NCI-H2081 (cell line): ENCODE results near the gene GBE1.
A peak's percentile ranks its signal among the peaks of the same experiment; 100 is the strongest.
"Not testable (repeated sequence)": the region's sequence is repeated elsewhere in the genome, so short reads cannot be mapped to it uniquely, and the experiment has no call there.

Experiments used
- DNase-seq, 2 experiments: peaks; one replicate each; lab custom pipeline; 2025; lab: John Stamatoyannopoulos, UW

Gene GBE1

DNA sequence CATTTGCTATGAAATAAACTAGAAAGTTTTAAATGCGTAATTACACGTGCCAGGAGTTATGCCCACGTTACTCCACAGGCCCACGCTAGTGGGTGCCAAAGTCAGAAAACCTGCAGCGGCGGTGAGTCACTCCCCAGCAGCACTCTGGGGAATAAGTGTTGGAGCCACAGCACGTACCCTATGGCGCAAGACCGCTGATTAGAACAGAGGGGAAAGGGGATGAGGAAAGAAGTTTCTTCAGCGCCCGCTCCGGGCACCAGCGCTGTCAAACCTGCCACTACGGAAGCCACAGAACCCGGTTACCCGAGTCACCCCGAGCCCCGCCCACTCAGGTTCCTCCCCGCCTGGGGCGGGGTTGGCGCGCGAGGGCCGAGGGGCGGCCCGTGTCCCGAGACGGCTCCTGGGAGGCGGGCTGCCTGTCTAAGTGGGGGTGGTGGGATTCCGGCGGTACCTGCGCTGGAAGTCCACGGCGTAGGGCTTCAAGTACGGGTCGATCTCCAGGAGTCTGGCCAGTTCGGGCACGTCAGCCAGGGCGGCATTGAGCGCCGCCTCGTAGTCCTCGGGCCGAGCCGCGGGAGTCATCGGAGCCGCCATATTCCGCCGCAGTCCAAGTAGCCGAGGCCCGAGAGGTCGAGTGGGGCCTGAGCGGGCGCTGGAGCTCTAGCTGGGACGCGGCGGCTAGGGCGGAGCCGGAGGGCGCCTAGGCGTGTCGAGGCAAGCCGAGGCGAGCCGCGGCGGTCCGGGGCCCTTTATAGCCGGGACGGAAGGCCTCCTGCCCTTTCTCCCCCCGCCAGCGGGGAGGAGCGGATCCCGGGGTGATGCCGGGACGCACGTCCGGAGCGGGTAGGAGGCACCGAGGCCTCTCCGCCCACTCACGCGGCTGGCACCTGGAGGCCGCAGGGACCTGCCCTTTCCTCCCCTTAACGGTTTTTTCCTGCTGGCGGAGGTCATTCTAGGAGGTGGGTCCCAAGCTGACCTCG, at the start of gene GBE1:
TSS of gene GBE1 (minus strand) at position 722 of the 980 bp plus-strand sequence. CDS start at position 594, 128 bp downstream.
- peak; percentile 76 to 85 for DNase-seq

DNA sequence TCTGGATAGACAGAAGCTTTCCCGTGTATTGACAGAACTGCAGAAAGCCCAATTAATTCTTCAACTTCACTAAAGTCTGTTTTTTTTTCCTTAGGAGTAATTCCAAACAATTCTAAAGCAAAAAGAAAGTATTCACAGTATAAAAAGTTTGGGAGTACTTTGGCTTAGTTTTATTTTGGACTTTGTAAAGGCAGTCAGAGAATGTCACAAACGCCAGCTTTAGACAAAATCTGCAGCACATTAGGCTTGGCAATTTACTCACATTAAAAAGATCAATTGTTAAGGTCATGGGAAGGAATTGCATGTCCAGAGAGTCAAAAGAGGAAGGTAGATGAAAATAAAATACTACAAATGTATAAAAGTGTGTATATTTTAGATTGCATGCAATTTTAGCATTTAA, 47.5 kb upstream of the GBE1 start:
- no peak for DNase-seq

DNA sequence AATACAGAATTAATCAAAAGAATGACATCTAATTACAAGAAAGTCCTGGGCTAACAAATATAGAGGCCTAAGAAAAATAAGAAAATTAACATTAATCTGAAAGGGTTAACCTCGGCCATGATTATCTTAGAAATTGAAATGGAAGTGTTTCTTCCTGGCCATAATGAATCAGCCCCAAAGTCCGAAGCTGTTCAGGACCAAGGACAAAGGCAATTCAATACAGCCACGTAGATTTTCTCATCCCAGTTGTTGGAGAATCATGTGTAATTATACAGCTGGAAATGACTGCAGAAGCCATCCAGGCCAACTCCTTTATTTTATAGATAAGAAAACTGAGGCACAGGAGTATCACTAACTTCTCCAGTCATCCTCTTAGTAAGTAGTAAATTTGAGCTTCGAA, 38.0 kb upstream of the GBE1 start:
- no peak for DNase-seq

DNA sequence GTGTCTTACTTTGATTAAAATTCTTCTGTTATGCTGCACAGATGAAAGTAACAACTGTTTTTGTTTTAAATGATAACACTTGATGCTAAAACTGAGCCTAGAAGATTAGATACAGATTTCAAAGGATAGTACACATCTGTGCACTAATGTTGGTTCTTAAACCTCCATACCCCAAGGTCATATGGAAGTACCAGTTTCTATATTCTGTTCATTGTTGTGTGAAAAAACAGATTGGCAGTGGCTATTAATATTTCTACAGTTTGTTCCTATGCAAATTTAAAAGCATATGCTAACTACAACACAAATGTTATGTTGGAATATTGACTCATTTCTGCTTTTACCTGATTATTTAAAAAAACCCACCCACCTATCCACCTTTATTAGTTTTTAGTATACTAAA, 32.0 kb upstream of the GBE1 start:
- no peak for DNase-seq

DNA sequence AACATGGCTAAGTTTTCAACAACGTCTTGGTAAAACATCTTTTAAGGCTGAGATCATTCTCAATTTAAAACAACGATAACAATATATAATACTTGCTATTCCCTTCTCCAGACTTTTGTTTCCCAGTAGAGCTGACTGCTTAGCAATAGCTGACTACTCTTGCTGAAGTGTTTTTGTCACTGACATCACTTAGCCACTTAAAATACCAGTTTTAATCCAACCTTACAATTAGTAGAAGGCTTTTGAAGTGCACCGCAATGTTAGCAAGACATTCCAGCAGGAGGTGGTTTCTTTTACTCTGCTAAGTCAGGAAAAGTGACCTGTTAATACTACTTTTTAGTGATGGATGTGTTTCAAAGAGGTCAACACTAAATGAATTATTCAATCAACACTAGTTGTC, 28.7 kb upstream of the GBE1 start:
- no peak for DNase-seq

DNA sequence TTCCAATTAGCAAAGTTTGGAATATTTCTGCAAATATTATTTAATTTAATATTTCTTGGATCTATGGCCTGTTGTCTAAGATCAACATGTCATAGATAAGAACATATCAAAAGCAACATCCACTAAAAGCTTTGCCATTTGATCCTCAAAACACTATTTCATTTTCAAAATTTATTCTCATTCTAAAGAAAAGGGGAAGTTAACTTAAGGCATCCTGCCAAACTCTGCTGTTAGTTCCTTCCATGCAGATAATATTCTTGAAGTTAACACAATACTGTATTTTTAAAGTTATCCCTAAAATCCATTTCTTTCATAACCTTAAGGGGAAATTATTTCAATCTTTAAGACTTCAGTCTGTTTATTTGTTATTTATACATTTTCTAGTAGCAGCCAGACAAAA, 28.2 kb upstream of the GBE1 start:
- DNase-seq = no peak

DNA sequence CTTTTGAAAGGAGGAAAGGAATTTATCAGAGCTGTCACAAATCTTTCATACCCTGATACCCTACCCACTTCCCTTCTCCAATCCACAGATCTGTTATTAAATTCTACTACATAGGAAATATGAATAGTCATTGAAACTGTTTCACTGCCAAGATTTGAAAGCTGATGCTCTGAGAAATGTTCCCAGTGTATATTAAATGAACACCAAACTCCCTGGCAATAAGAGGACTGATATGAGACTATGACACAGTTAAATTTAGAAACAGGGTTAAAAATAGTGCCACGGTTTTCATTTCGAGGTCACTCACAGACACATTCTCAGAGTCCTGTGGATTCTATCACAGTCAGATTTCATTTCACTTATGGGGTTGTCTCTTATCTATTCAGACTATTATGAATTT, 27.2 kb upstream of the GBE1 start:
- DNase-seq = no peak

DNA sequence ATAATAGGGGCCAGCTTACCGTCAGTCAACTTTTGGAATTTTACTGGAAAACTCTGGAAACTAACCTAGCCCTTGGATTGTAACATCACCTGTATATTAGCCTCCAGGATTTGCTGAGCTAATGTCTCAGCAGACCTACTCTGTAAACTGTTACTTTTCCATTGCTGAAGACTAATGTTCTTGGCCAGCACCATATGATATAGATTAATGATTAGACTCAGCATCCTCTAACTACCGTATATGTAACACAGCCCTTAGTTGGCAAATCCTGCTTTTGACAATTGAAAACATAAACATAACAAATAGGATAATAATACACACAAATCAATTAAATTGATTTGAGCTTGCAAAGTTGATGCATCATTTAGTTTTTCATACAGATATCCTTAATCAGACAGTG, 26.6 kb upstream of the GBE1 start:
- no peak for DNase-seq

DNA sequence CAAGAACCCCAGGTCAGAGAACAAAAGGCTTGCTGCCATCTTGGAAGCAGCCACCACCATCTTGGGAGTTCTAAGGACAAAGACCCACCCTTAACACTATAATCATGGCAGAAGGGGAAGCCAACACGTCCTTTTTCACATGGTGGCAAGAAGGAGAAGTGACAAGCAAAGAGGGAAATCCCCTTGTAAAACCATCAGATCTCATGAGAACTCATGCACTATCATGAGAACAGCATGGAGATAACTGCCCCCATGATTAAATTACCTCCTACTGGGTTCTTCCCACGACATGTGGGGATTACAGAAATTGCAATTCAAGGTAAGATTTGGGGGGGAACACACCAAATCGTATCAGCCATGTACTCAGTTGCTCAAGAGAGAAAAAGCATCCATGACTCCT, 21.1 kb upstream of the GBE1 start:
- no peak for DNase-seq

DNA sequence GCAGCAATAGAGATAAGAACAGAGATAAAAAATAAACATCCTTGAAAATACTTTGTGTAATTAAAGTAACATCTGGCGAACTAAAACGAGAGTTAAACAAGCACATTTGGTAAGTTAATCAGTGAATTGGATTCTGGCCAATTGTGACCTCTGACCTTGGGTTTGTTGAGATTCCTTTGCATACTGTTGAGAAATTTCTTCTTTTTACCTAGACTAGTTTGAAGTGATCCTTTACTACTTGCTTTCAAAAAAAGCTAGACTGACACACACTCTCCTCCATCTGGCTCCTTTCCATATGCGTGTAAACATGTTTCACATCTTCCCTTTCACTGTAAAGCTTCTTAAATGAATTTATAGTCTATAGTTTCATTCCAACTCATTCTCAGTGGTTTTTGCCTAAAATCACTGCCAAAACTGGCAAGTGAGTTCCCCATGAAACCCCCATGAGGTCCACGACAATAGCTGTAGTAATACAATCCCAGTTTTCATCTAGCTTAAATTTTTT, 17.3 kb upstream of the GBE1 start:
- no peak for DNase-seq

DNA sequence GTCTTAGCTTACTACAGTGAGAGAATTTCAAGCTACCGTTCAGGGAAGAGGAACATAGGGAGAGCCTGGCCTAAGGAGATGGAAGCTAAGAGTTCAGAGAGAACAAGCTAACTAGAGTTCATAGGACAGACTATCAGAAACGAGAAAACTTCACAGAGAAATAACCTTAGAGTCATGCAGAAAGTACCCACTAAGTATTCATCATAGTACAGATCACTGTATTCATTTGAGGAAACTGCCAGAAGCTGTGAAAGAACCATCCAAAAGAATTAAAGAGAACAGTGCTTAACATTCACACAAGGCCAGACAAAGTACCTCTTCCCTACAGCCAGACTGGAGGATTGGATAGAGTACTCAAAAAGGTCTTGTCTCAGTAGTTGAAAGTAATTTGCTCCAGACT, 15.2 kb upstream of the GBE1 start:
- no peak for DNase-seq

DNA sequence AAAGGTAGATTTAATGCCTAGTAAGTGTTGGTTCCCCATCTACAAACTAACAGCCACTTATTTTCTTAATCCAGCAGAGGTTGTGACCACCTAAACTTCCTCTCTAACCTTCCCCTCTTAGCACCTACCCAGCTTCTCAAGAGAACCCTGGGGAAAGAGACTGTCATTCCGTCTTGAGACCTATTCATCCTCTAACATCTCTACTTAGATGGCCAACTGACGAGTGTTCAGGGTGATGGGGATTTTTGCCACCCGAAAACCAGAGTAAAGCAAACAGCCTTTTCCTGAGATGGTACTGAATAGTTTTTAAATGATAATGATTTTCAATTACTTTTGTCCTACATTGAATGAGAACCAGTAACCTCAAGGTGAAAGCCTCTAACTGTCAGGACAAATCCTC, 9.3 kb upstream of the GBE1 start:
- no peak for DNase-seq

DNA sequence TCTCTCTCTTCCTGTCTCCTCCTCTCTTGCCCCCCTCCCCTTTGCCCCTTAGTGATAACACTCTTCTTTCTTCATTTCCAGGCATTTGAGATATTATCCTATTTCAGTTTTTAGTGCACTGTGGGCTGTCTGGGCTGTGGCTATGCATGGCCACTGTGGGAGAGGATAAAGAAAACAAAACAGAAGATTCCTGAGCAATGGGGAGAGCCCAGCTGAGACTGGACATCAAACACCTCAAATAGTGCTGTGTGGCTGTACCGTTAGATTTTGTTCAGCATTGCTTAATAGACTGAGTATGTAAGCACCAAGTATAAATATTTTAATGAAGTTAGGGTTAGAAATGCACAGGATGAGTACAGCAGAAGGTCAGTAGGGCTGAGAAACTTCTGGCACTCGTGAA, 7.9 kb upstream of the GBE1 start:
- no peak for DNase-seq

DNA sequence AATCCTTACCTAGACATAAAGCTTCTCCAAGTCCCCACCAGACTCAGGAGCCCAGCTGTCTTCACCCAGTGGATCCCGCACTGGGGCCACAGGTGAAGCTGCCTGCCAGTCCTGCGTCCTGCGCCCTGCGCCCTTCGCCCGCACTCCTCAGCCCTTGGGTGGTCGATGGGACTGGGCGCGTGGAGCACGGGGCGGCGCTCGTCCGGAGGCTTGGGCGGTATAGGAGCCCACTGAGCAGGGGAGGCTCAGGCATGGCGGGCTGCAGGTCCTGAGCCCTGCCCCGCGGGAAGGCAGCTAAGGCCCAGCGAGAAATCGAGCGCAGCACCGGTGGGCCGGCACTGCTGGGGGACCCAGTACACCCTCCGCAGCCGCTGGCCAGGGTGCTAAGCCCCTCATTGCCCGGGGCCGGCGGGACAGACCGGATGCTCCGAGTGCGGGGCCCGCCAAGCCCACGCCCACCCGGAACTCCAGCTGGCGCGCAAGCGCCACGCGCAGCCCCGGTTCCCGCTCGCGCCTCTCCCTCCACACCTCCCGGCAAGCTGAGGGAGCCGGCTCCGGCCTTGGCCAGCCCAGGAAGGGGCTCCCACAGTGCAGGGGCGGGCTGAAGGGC, 5.9 kb upstream of the GBE1 start:
- DNase-seq = not testable (repeated sequence)

DNA sequence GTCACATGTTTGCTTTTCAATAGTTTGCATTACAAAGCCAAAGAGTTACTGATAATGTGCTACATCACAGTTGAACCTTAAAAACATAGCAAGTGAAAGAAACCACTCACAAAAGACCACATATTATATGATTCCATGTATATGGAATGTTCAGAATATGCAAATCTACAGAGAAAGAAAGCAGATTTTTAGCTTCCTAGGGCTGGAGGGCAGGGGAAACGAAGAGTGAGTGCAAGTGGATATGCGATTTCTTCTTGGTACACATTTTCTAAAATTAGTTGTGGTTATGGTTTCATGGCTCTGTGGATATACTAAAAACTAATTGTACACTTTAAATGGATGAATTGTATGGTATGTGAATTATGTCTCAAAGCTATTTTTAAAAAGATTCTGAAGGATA, 4.0 kb upstream of the GBE1 start:
- no peak for DNase-seq

DNA sequence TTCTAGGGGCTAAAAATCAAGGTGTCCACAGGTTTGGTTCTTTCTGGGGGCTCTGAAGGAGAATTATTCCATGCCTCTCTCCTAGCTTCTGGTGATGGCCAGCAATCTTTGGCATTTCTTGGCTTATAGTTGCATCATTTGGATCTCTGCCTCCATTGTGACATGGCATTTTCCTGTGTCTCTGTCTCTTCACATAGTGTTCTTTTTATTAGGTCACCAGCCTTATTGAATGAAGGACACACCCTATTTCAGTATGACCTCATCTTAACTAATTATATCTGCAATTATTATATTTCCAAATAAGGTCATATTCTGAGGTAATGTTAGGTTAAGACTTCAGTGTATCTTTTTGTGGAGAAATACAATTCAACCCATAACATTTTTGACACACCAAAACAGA, 3.2 kb upstream of the GBE1 start:
- DNase-seq = no peak

DNA sequence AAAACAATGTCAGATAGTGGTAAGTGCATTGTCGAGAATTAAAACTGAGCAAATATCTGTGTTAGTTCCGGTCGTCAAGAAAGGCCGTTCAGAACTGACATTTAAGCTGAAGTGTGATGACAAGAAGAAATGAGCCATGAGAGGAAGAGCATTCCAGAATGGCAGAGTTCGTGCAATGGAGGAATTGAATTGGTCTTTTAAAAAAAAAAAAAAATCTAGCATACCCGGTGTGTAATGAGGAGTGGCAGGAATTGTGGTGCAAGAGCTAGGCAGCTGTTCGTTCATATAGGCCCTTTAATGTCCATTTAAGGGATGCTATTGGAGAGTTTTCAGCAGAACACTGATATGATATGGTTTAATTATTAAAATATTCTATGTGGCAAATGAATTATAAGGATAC, 2.6 kb upstream of the GBE1 start:
- DNase-seq = no peak

DNA sequence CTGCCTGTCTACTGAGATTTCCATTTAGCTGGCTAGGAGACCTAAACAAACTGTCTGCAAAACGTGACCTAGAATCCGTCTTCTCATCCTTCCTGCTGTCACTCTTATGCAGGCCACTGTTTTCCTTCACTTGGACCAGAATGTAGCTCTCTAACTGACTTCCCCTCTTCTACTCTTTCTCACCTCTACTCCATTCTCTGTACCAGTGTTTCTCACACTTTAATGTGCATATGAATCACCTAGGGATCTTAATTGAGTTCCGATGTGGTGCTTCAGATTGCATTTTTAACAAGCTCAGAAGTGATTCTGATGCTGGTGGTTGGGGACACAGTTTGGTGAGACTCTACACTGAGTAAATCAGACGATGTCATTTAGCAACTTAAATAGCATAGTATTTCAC, 1.6 kb upstream of the GBE1 start:
- no peak for DNase-seq

DNA sequence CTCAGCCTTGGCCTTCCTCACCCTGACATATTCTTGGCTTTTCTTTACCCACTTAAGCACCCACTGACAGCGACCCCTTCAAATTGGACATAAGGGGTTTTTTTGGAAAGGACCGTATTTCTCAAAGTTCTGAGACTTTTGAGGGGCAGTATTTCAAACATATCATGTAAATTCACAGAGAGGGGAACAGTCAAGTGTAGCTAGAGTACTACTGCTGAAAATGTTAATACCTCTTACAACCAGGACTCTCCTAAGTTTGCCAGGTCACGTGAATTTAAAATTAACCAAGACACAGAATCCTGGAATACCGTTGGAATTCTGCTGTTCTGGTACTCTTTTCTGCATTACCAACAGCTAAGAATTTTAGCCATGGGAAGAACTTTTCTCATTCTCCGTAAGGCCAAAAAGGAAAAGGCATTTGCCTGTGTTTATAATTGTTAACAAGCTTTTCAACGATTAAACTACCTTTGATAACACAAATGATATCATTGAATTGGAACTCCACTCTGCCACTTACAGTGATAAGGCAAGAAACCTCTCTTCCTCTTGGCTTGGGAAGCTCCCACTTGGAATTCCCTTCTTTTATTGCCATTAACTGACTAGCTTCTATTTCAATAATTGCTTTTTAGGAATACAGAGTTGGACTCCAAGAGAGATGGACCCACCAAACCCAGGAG, 597 bp upstream of the GBE1 start:
- DNase-seq = no peak

DNA sequence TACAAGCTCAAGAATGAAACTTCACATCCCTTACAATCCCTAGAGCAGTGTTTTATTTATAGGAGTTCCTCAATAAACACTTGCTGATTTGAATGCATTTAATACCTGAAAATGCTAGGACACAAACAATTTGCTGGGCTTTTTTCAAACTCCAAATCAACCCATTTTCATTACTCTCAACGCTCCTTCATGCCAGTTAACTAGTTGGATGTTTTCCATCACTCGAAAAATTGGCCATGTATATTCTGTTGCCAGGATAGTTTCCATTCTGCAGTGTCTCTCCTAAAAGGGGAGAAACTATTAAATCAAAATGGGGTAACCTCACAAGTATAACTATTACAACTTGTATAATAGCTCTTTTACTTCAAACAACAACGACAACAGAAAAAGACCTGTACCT, 1.2 kb downstream of the GBE1 start:
- DNase-seq = no peak

DNA sequence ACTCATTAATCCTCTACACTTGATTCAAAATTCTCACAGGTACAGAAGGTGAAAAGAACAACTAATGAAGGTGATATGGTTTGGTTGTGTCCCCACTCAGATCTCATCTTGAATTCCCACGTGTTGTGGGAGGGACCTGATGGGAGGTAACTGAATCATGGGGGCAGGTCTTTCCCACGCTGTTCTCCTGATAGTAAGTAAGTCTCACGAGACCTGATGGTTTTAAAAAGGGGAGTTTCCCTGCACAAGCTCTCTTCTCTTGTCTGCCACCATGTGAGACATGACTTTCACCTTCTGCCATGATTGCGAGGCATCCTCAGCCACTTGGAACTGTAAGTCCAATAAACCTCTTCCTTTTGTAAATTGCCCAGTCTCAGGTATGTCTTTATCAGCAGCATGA, 2.7 kb downstream of the GBE1 start:
- DNase-seq = not testable (repeated sequence)

DNA sequence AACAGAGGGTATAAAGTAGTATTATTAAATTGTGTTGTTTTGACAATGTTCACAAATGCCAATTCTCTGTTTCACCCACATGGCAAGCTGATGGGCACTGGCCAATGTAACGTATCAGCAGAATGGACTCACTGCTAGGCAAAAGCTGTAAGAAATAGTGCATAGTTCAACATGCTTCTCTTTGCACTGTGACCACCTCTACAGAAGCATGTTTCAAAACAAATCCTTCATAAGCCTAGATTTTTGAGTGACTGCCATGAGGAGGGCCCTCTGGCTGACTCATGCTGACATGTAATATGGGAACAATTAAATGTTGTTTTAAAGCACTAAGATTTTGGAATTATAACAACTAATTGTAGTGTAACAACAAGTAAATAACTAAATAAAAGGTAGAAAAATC, 3.2 kb downstream of the GBE1 start:
- no peak for DNase-seq
